ENCODE results near the gene CPNE4.

The CPNE4 gene

DNA sequence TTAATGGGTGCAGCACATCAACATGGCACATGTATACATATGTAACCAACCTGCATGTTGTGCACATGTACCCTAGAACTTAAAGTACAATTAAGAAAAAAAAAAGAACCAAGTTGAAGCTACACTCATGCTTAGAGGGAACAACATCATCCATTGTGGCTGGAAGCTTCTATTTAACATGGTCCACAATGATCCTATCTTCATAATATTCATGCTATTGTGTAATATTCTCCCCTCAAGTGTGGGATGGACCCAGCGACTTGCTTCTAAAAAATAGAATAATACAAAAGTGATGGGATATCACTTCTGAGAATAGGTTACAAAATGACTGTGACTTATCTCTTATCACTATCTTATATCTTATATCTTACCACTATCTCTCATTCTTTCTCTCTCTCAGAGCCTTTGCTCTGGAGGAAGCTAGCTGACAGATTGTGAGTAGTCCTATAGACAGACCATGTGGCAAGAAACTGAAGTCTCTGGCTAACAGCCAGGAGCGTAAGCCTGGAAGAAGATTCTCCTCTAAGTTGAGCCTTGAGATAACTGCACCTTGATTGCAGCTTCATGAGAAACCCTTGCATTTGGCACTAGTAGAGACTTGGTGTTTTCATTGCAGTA lies 333.6 kb downstream of the CPNE4 start:
- DNase-seq, result no peak

DNA sequence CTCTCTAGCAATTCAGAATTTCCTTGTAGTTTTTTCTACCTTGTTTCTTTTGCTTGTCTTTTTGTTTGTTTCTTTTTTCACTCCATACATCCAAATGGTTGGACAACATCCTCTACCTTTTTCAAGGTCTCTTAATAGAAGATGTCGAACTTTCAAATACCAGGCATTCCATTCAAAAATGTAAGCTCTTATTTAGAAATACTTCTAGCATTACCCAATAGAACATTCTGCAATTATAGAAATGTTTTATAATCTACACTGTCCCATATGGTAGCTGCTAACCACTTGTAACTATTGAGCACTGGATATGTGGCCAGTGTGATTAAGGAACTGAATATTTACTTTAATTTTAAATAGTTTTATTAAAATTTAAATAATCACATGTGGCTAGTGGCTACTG lies 335.8 kb downstream of the CPNE4 start:
- no peak for DNase-seq

DNA sequence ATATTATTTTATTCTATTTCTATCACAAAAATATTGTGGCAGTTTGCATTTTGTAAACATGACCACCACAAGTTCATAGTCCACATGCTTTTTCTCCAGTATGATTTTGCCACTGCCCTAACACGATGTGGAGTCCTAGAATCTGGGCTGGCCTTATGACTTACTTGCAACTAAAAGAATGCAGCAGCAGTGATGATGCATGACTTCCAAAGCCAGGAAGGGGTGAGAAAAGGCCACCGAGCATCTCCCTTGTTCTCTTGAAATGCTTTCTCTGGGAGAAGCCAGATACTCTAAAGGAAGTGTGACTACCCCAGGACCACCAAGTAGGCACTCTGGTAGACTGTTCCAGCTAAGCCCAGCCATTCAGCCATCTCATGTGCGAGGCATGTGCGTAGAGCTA lies 340.4 kb downstream of the CPNE4 start:
- DNase-seq, result no peak

DNA sequence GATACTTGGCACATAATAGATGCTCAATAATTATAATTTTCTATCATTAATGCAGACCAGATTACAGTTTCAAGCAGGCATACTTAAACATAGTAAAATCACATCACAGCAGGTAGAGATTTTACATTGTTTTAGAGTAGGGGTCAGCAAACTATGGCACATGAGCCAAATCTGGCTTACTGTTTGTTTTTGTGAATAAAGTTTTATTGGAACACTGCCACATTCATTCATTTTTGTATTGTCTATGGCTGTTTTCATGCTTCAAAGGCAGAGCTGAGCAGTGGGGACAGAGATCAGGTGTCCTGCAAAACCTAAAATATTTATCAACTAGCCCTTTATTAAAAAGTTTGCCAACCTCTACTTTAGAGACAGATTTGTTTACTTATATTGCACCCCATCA lies 342.5 kb downstream of the CPNE4 start:
- DNase-seq, result no peak

DNA sequence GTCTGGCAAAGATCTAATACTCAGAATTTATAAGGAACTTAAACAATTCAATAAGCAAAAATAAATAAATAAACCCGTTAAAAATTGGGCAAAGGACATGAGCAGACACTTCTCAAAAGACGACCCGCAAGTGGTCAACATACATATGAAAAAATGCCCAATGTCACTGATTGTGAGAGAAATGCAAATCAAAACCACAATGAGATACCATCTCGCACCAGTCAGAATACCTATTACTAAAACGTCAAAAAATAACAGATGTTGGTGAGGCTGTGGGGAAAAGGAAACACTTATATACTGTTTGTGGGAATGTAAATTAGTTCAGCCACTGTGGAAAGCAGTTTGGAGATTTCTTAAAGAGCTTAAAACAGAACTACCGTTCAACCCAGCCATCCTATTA lies 344.0 kb downstream of the CPNE4 start:
- no peak for DNase-seq

DNA sequence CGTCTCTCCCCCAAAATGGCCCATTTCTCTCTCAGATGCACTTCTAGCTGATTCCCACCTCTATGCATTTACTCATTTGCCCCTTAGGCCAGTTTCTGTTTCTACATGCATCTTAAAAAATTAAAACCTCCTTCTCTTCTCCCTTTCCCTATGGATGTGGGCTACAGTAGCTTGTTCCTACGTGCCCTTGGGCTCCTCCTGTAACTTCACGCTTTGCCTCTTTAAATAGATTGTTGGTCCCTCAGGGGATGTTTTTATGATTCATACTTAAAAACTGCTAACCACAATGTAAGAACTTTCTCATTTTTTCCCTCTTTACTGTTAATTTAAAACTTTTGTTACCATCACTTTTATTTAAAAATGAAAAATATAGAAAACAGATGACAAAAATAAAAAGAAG lies 346.4 kb downstream of the CPNE4 start:
- DNase-seq, result no peak

DNA sequence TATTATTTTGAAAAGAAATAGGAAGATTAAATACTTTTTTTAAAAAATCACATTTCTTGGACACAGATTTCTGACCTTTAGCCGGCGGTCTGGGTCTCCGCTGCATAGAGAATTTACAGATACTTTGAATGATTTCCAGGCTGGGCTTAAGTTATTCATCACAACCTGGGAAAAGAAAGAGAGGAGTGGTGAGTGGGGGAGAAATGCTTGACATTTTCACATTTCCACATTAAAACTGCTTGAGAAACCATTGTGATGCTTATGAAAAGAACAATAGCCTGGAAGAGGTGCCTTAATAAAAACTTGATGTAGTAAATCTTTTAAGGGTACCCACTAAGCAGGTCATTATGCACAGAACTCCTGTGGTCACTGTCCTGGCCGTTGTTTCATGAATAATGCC lies 365.2 kb downstream of the CPNE4 start:
- DNase-seq, result no peak

DNA sequence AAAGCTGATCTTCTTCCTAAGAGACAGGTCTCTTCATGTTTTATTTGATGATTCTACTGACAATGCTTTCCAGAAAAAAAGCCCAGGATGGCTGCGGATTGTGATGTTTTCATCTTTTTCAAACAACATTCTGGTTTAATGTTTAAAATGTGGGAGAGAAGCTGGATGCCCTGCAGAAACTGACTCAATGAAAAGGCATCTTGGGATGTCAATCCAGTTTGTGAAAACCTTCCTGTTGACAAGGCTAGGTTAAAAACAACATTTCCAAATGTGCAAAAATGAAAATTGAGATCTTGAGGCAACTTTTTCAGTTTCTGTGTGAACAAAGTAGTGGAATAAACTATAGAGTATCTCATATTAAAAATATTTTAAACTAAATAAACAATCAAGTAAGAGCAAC lies 376.0 kb downstream of the CPNE4 start:
- no peak for DNase-seq

DNA sequence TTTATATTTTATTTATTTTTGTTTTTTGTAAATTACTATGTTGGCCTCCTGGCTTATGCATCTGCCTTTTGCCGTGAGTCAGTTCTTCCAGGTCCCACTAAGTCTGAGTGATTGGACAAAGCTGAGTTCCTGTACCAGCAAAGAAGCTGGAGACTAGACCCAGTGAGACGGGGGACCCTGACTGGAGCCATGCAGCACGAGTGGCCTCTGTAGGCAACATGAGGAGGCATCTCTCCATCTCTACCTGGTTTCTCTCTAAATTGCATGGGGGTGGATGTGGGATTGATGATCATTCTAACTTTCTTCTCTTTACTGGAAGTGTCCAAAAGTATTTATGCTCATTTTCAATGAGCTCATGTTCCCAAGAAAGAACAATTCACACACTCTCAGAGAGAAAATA lies 376.7 kb downstream of the CPNE4 start:
- DNase-seq, result no peak

DNA sequence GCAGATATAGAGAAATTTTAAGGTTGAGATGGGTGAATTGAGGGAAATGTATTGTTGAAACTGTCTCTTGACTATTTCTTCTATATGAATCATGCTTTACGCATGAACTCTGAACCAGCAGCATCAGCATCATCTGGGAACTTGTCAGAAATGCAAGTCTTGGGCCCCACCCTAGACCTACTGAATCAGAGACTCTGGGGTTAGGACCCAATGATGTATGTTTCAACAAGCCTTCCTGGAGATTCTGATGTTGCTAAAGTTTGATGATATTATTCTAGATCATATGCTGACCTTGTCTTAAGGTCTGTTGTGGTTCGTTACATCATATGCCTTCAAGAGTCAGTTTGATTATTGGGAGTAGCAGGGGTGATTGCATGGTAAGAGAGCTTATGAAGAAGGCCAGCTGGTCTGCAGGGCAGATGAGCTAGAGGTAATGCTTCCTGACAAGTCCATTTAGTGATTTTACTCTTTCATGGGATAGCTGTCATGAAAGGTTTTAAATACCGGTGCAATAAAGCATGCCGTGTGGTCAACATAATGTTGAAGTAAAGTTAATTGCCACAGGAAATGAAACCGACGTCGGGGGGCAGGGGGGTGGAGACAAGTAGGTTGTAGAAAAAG lies 379.6 kb downstream of the CPNE4 start:
- no peak for DNase-seq

DNA sequence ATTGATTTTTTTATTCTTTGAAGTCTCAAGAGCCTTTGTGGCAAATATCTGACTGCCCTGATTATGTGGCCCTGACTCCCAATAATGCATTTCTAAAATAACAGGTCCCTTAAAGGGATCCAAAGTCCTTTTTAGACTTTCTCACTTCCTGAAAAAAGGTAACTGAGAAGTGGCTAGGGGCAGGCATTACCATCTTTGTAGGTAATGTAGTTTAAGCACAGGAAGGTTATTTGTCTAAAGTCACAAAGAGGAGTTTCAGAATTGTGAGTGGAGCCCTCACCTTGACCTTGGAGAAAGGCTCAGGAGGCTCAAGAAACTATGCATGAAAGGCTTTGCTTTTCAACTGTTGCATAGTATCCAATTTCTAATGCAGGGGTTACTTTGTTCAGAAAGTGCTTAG lies 389.2 kb downstream of the CPNE4 start:
- no peak for DNase-seq

DNA sequence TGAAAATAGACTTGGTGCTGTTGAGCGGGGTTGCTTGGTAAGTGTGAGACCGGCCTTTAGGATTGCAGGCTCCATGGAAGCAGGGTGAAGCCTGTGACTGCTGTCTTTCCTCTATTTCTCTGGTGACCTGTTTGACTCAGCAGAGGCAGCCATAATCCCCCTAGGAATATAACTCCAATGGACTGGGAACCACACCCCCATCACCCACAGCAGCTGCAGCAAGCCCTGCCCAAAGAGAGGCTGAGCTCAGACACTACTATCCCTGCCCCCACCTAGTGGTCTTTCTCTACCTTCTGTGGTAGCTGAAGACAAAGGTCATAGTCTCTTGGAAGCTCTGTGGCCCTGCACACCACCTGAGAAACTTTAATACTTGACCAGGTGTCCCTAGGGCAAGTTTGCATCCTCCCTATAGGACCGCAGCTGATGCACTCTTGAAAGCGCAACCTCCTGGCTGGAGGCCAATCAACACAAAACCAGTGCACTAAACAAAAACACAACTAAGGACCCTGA lies 398.5 kb downstream of the CPNE4 start:
- DNase-seq, result no peak

DNA sequence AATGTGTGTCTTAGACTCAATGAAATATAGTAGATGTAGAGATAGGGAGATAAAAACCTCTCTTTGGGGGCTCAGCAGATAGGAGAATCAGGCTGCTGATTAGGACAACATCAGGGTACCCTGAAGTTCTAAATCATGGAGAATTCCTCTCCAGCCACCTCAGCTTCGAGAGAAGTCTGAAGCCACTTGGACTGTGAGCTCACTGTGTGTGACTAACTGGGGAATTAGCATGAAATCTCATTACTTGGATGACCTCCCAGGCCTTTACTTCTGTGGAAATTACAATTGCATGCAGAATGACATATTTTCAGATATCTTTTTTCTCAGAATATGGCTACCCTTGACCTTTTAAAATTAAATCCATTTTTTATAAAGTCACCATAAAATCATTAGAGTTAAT lies 404.0 kb downstream of the CPNE4 start:
- no peak for DNase-seq

DNA sequence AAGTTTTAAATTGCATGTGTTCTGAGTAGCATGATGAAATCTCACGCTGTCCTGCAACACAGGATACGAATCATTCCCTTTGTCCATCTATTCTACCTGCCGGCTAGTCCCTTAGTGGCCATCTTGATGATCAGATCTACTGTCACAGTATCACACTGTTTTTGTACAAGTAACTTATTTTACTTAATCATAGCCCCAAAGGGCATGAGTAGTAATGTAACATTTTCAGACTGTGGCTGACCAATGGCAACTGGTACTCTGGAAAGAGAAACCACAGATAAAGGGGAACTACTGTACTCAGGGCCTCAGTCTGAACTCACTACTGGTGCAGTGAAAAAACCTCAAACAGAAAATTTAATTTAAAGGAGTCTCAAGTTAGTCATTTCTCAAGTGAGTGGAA lies 404.7 kb downstream of the CPNE4 start:
- DNase-seq, result no peak

DNA sequence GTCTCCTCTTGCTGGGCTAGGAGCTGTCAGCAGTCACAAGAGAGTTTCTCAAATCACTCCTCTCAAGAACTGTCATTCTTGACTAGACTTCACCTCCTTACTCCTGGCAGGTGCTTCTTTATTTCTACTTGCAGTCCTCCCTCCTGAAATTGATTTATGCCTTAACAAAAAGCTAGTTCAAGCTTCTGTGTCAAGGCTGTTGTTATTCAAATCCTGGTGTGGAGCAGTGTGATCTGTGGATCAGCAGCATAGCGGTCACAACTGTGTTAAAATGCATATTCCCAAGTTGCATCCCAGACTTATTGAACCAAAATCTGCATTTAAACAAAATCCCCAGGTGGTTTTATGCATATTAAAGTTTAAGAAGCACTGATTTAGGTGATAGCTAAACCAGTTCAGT lies 411.4 kb downstream of the CPNE4 start:
- no peak for DNase-seq

DNA sequence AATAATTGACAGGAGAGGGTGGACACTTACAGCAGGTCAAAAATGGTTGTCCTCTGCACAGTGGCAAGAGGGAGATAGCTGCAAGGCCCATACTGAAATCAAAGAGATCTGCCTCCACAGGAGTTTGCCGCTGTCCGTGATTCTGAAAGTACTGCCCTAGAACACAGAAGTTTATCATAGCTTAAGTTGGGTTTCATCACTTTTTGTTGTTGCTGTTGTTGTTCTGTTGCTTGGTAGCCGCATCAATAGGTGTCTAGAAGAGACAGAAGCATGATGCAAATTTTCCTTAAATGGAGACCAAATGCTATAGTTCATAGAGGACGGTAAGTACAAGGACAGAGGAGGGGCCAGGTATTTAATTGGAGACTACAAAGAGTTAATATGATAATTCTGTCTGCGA lies 412.1 kb downstream of the CPNE4 start:
- no peak for DNase-seq

DNA sequence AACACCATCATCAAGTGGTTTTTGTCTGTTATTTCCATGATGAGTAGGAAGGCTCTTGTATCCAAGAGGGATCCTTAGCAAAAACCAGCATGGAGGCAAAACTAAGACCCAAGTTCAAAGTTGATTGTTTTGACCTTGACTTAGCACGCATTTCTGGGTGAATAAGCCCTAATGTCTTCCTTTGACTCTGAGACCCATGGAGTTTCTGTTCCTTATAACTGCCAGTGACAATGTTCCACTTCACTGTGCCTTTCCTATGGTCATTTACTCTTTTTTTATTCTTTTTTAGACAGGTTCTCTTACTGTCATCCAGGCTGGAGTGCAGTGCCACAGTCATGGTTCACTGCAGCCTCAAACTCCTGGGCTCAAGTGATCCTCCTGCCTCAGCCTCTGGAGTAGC lies 413.8 kb downstream of the CPNE4 start:
- DNase-seq, result no peak

DNA sequence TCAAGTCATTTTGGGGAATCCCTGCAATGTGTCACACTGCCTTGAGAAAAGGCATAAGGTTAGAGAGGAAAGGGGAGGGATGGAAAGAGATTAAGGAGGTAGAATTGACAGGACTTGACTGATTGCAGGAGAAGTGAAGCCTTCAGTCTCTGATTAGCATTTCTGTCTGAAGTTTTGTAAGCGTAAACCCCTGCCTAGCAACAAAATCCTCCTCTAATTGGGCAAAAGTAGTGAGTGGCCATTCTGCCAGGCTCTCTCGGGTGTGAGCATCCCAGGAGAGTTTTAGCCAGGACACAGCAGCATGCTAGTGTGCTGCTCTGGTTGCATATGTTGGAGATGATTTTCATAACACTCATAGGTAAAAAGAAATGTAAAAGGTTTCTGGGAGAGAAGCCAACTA lies 415.0 kb downstream of the CPNE4 start:
- DNase-seq, result no peak

DNA sequence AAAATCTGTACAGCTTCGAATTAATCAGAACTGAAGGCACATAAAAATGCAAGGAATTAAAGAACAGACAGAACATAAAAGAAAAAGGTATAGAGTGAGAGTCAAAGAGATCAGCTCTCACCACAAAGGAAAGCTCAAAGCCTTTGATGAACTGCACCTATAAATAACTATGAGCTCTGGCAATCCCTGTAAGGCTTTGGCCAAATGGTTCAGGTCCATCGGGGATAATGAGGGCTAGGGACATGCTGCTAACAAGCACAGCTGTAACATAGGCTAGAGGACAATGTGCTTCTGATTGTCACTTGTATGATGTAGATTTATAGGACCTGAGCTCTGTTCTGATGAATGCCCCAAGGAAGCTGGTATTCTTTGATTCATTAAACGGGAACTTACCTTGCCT lies 418.1 kb downstream of the CPNE4 start:
- DNase-seq, result no peak

DNA sequence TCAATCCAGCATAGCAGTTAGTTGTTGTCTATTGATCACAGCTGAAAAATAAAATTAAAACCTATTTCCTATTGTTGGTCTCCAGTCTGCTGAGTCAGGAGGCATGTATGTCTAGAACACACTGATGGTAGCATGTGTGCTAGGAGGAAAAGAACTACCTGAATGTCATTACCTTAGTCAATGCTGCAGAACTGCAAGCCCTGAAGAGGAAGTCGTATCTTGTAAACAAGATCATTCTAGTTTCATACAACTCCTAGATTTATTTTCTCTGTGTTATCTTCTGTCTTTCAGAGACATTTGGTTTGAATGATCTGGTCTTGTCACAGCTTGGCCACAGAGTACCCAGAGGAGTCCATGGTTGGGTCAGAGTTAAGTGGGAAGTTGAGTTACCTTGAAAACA lies 422.1 kb downstream of the CPNE4 start:
- no peak for DNase-seq

DNA sequence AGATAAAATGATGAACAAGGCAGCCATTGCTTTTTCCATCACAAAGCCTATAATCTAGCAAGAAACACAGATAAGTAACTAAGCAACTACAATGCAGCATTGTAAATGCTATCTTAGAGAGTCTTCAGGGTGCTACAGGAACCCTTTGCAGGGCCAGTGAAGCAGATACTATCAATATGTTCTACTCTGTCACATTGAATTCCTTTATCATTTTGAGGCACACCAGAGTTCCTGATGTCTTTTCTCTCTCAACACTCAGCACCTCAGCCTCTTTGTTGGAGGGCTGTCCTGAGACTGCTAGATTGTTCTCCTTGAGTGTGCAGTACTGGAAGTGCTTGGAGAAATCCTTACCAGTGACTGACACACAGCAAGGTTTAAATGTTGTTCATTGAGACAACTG lies 424.6 kb downstream of the CPNE4 start:
- DNase-seq, result no peak

DNA sequence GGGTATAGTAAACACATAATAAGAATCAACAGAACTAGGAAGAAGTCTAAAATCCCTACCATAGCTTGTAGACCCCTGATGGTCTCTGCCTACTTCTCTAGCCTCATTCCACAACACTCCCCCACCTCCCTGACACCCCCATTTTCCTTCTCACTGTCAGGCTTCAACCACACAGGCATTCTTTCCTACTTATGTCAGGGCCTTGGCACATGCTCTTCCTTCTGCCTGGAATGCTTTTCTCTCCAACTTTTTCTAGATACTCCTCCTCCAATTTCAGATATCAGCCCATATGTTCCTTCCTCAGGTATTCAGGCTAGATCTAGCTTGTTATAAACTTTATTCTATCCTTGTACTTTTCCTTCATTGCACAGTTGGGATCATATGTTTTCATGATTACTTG lies 426.1 kb downstream of the CPNE4 start:
- no peak for DNase-seq

DNA sequence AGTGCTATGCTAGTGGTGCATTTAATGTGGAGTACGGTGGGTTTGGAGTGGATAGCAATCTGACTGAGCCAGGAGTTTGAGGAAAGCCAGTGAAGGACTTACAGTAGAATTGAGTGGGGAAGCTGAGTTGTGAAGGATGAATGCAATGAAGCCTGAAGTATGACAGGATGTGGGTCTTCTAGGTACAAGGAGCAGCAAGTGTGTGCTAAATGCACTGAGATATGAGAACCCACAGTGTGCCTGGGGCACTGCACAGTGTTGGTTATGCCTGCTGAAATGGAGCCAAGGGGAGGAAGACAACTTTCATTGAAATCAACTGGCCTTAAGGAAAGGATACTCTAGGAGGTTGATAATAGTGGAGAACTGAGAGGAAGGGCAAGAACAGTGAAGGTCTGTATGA lies 426.5 kb downstream of the CPNE4 start:
- DNase-seq, result no peak

DNA sequence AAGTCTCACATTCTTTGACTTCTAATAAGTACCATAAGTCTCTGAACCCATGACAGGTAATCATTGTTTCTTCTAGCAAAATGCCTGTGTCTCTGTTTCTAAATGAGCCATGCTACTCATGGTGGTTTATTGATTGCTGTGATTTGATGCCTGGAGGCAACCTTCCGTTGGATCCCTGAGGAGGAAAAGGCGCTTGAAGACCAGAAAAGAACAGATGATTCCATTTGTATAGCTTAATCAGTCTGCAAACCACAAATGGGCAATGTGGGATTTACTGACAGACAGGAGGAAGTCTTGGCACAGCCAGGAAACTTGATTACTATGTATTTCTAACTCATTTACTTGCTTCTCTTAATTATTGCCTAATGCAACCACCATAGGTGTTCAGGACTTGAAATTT lies 428.9 kb downstream of the CPNE4 start:
- DNase-seq, result no peak
